Smooth muscle cell (in vitro differentiated cells): ENCODE data around the gene POMT1. TPM values are rescaled to one million over a fixed set of nuclear protein-coding genes. Genes with fewer than 3 reads are reported as not detected.

Experiments
- DNase-seq: peaks from one replicate; lab custom pipeline; 2025; ENCODE audit not compliant: unreplicated experiment; lab: John Stamatoyannopoulos, UW
- H2AFZ ChIP-seq: fragments of 200-600 bp; sonication (generic); 2 replicates; pipeline ENCODE4 v1.6.0; 2016; ENCODE audit warnings: antibody characterized with exemption, low read depth, mild to moderate bottlenecking
- H3F3A ChIP-seq: fragments of 200-600 bp; sonication (generic); 2 replicates; pipeline ENCODE4 v1.6.0; 2017; ENCODE audit warnings: antibody characterized with exemption, low read depth
- H3K27ac ChIP-seq: fragments of 200-600 bp; sonication (generic); 2 replicates; pipeline ENCODE4 v1.5.1; 2016; ENCODE audit warnings: low read depth, mild to moderate bottlenecking
- H3K27me3 ChIP-seq: fragments of 200-600 bp; sonication (generic); 2 replicates; pipeline ENCODE4 v1.6.1; 2016; ENCODE audit warnings: low read depth, mild to moderate bottlenecking
- H3K36me3 ChIP-seq: fragments of 200-600 bp; sonication (generic); 2 replicates; pipeline ENCODE4 v1.5.1; 2016; ENCODE audit warnings: low read depth
- H3K4me1 ChIP-seq: fragments of 200-600 bp; sonication (generic); 2 replicates; pipeline ENCODE4 v1.5.1; 2016; ENCODE audit warnings: low read depth
- H3K4me2 ChIP-seq: fragments of 200-600 bp; sonication (generic); 2 replicates; pipeline ENCODE4 v1.6.0; 2016; ENCODE audit warnings: mild to moderate bottlenecking
- H3K4me3 ChIP-seq: fragments of 200-600 bp; sonication (generic); 2 replicates; pipeline ENCODE4 v1.5.1; 2016; ENCODE audit warnings: mild to moderate bottlenecking
- H3K79me2 ChIP-seq: fragments of 200-600 bp; sonication (generic); 2 replicates; pipeline ENCODE4 v1.6.0; 2016; ENCODE audit warnings: low read depth, mild to moderate bottlenecking
- H3K9ac ChIP-seq: fragments of 200-600 bp; sonication (generic); 2 replicates; pipeline ENCODE4 v1.6.0; 2016; ENCODE audit warnings: low read depth
- H3K9me3 ChIP-seq: fragments of 200-600 bp; sonication (generic); replicated peaks from 2 replicates; pipeline ENCODE4 v1.5.1; 2016; ENCODE audit warnings: low read depth
- H4K20me1 ChIP-seq: fragments of 200-600 bp; sonication (generic); 2 replicates; pipeline ENCODE4 v1.6.0; 2016; ENCODE audit warnings: low read depth
- CTCF ChIP-seq: fragments of 200-600 bp; sonication (generic); IDR thresholded peaks from 2 replicates; pipeline ENCODE4 v1.5.1; 2017; ENCODE audit warnings: borderline replicate concordance, mild to moderate bottlenecking, antibody characterized with exemption; ENCODE audit not compliant: insufficient read depth, poor library complexity, severe bottlenecking
- WGBS: methylation state at CpG from one replicate; pipeline ENCODE4 v1.1.7; 2016; ENCODE audit warnings: low lambda C conversion rate; 5-methylcytosine and 5-hydroxymethylcytosine counted together
- polyA plus RNA-seq: library from polyadenylated mRNA; unstranded; fragments of >200 nt; fragmentation: Nextera tagmentation; extraction: Ambion mirVana; gene quantifications from 2 replicates; pipeline ENCODE4 v1.2.1, GENCODE V29; 2016
- total RNA-seq: library from RNA; depleted of rRNA; stranded (reverse); fragments of >200 nt; gene quantifications from 2 replicates; pipeline ENCODE4 v1.2.3, GENCODE V29; 2014

POMT1 gene
- total and polyA plus RNA-seq, 2 experiments from 2014 or later, result 11.8 to 15.2 TPM

- Histone ChIP-seq H3K4me3 (no peak overlapping the region), H3K79me2 (no peaks in the 10 kb centered on the region), H4K20me1 (no peaks in the 10 kb centered on the region), H3K27ac (no peak overlapping the region), H3K36me3 (no peaks in the 10 kb centered on the region), H3K4me2 (no peak overlapping the region), H3K4me1 (no peaks in the 10 kb centered on the region), H3K27me3 (no peaks in the 10 kb centered on the region), H3K9me3 (peaks cover 3% of the 10 kb centered on the region), H3F3A (no peaks in the 10 kb centered on the region), H3K9ac (no peak overlapping the region), H2AFZ (no peak overlapping the region)
- no peak for DNase-seq
- TF ChIP-seq CTCF, result no peak
- WGBS, result 97% methylated on average over 7 of the region's 7 CpGs
Observed at GRCh38 chr9:131539223-131539923, 36.7 kb downstream of the POMT1 start.

GRCh38 chr9:131543141-131543540 is 40.4 kb downstream of the POMT1 start:
- Histone ChIP-seq H3K36me3 (no peaks in the 10 kb centered on the region), H3K9ac (no peak overlapping the region), H3K4me3 (no peak overlapping the region), H3K27me3 (peaks cover 3% of the 10 kb centered on the region), H3K4me2 (no peak overlapping the region), H3K79me2 (no peaks in the 10 kb centered on the region), H3F3A (no peaks in the 10 kb centered on the region), H2AFZ (no peak overlapping the region), H3K9me3 (peaks cover 3% of the 10 kb centered on the region), H3K4me1 (no peaks in the 10 kb centered on the region), H4K20me1 (no peaks in the 10 kb centered on the region), H3K27ac (no peak overlapping the region)
- WGBS, result 90% methylated on average over 6 of the region's 6 CpGs
- DNase-seq, result no peak
- TF ChIP-seq CTCF, result no peak

GRCh38 chr9:131545003-131545785 is 42.5 kb downstream of the POMT1 start, which contains the start of gene PRRT1B:
Gene PRRT1B, plus strand, starts transcription at chr9:131545523. Its CDS starts 93 bp downstream, at chr9:131545616.
- H3K9ac ChIP-seq, result no peak within 1 kb of the TSS

More at GRCh38 chr9:131545003-131545785, 42.5 kb downstream of the POMT1 start, which contains the start of gene PRRT1B:
- no peaks in the 10 kb centered on the region for H3K36me3 ChIP-seq
- H3K27ac ChIP-seq, result no peak within 1 kb of the TSS
- no peaks in the 10 kb centered on the region for H3K79me2 ChIP-seq
- no peaks in the 10 kb centered on the region for H3K4me1 ChIP-seq
- DNase-seq, result no peak
- no peak within 1 kb of the TSS for H3K4me2 ChIP-seq
- H3K9me3 ChIP-seq, result peaks cover 3% of the 10 kb centered on the region
- WGBS, result 88% methylated on average over 42 of the region's 50 CpGs
- no peak within 1 kb of the TSS for H3K4me3 ChIP-seq
- H4K20me1 ChIP-seq, result no peaks in the 10 kb centered on the region
- no peaks in the 10 kb centered on the region for H3F3A ChIP-seq
- H2AFZ ChIP-seq, result no peak within 1 kb of the TSS
- H3K27me3 ChIP-seq, result peaks cover 3% of the 10 kb centered on the region
- TF ChIP-seq CTCF, result no peak
